HEK293T (cell line): Measurements from ENCODE around the gene TCERG1L.

Source experiments
- CTCF ChIA-PET: fragments of 350-600 bp; formaldehyde crosslinking; extraction: SDS; loops from one replicate; lab custom pipeline; 2021; ENCODE audit warnings: antibody characterized with exemption, inconsistent platforms; lab: Yijun Ruan, JAX
- POLR2A ChIA-PET: fragments of 350-600 bp; formaldehyde crosslinking; extraction: SDS; loops from one replicate; lab custom pipeline; 2020; ENCODE audit warnings: antibody characterized with exemption, inconsistent platforms; lab: Yijun Ruan, JAX
- DNase-seq: peaks from one replicate; pipeline ENCODE4 v3.0.0; 2012; ENCODE audit warnings: mixed read lengths; ENCODE audit errors: extremely low spot score
- ARNT ChIP-seq: fragments of 450-650 bp; IDR thresholded peaks from 2 replicates; pipeline ENCODE4 v1.6.1; 2017; ENCODE audit warnings: mild to moderate bottlenecking
- BHLHE40 ChIP-seq: fragments of 450-650 bp; IDR thresholded peaks from 2 replicates; pipeline ENCODE4 v1.6.1; 2016; ENCODE audit warnings: mild to moderate bottlenecking, moderate library complexity, borderline replicate concordance
- CTBP1 ChIP-seq: fragments of 450-650 bp; IDR thresholded peaks from 2 replicates; pipeline ENCODE4 v1.6.1; 2016; ENCODE audit warnings: borderline replicate concordance
- ELF4 ChIP-seq: fragments of 450-650 bp; IDR thresholded peaks from 2 replicates; pipeline ENCODE4 v1.6.1; 2017; ENCODE audit warnings: antibody characterized with exemption
- FOXA1 ChIP-seq: fragments of 450-650 bp; IDR thresholded peaks from 2 replicates; pipeline ENCODE4 v1.6.1; 2016; ENCODE audit warnings: mild to moderate bottlenecking
- FOXK2 ChIP-seq: fragments of 450-650 bp; IDR thresholded peaks from 2 replicates; pipeline ENCODE4 v1.6.1; 2016; ENCODE audit warnings: mild to moderate bottlenecking
- FOXM1 ChIP-seq: fragments of 450-650 bp; IDR thresholded peaks from 2 replicates; pipeline ENCODE4 v1.6.1; 2017; ENCODE audit warnings: mild to moderate bottlenecking, borderline replicate concordance
- HDGF ChIP-seq: fragments of 450-650 bp; IDR thresholded peaks from 2 replicates; pipeline ENCODE4 v1.6.1; 2017; ENCODE audit warnings: antibody characterized with exemption, borderline replicate concordance
- L3MBTL2 ChIP-seq: fragments of 450-650 bp; conservative IDR thresholded peaks from 2 replicates; pipeline ENCODE4 v1.6.1; 2016; ENCODE audit warnings: mild to moderate bottlenecking
- LEF1 ChIP-seq: fragments of 450-650 bp; IDR thresholded peaks from 2 replicates; pipeline ENCODE4 v1.6.1; 2017; ENCODE audit warnings: mild to moderate bottlenecking, borderline replicate concordance
- NFRKB ChIP-seq: fragments of 450-650 bp; IDR thresholded peaks from 2 replicates; pipeline ENCODE4 v1.6.1; 2016; ENCODE audit warnings: mild to moderate bottlenecking, moderate library complexity
- PKNOX1 ChIP-seq: fragments of 450-650 bp; IDR thresholded peaks from 2 replicates; pipeline ENCODE4 v1.6.1; 2016
- SP1 ChIP-seq: fragments of 450-650 bp; IDR thresholded peaks from 2 replicates; pipeline ENCODE4 v1.6.1; 2017
- SUZ12 ChIP-seq: fragments of 450-650 bp; IDR thresholded peaks from 2 replicates; pipeline ENCODE4 v1.6.1; 2016; ENCODE audit warnings: mild to moderate bottlenecking
- TARDBP ChIP-seq: fragments of 450-650 bp; IDR thresholded peaks from 2 replicates; pipeline ENCODE4 v1.6.1; 2016
- ZNF384 ChIP-seq: fragments of 450-650 bp; IDR thresholded peaks from 2 replicates; pipeline ENCODE4 v1.6.1; 2016

The TCERG1L gene

GRCh38 chr10:131049016-131049415, 262.5 kb downstream of the TCERG1L start:
- TF ChIP-seq SP1, result no peak
- TF ChIP-seq HDGF, result no peak
- TF ChIP-seq PKNOX1, result no peak
- no peak for DNase-seq
- POLR2A ChIA-PET, result no interaction called here
- CTCF ChIA-PET, result no interaction called here

- POLR2A ChIA-PET, result no interaction called here
- no peak for DNase-seq
- CTCF ChIA-PET, result no interaction called here
- TF ChIP-seq ELF4, result no peak
- no peak for TF ChIP-seq TARDBP
- no peak for TF ChIP-seq LEF1
- TF ChIP-seq CTBP1, result no peak
- no peak for TF ChIP-seq SUZ12
- TF ChIP-seq L3MBTL2, result no peak
- no peak for TF ChIP-seq SP1
- no peak for TF ChIP-seq ARNT
- no peak for TF ChIP-seq ZNF384
- no peak for TF ChIP-seq HDGF
- no peak for TF ChIP-seq FOXM1
- TF ChIP-seq PKNOX1, result no peak
- TF ChIP-seq FOXA1, result no peak
- no peak for TF ChIP-seq BHLHE40
- no peak for TF ChIP-seq NFRKB
Observed at GRCh38 chr10:131048606-131049005, 262.9 kb downstream of the TCERG1L start.

- POLR2A ChIA-PET, result no interaction called here
- TF ChIP-seq ELF4 (no peak), BHLHE40 (no peak), ARNT (no peak), CTBP1 (no peak), SP1 (no peak), ZNF384 (no peak), PKNOX1 (no peak), LEF1 (no peak)
- DNase-seq, result no peak
- CTCF ChIA-PET, result no interaction called here
Observed at GRCh38 chr10:131047501-131047900, 264.0 kb downstream of the TCERG1L start.

GRCh38 chr10:131046194-131046593, 265.3 kb downstream of the TCERG1L start:
- no peak for DNase-seq
- CTCF ChIA-PET, result no interaction called here
- TF ChIP-seq SP1 (no peak), TARDBP (no peak), ELF4 (no peak)
- POLR2A ChIA-PET, result no interaction called here

- no peak for TF ChIP-seq CTBP1
- DNase-seq, result no peak
- ChIA-PET POLR2A (no interaction called here), CTCF (no interaction called here)
Observed at GRCh38 chr10:131044379-131045111, 267.0 kb downstream of the TCERG1L start.

- TF ChIP-seq FOXM1 (no peak), TARDBP (no peak), ELF4 (no peak), HDGF (no peak), L3MBTL2 (no peak), BHLHE40 (no peak), SP1 (no peak), PKNOX1 (no peak), CTBP1 (no peak), FOXA1 (no peak), LEF1 (no peak), NFRKB (no peak), FOXK2 (no peak), ARNT (no peak), SUZ12 (no peak), ZNF384 (no peak)
- CTCF ChIA-PET, result no interaction called here
- no peak for DNase-seq
- POLR2A ChIA-PET, result no interaction called here
Observed at GRCh38 chr10:131043039-131043691, 268.4 kb downstream of the TCERG1L start.
